ENCODE measurements around the gene MAPT.
A peak's percentile ranks its signal among the peaks of the same experiment; 100 is the strongest.

Gene MAPT

GRCh38 chr17:46064460-46064859 lies 170.1 kb downstream of the MAPT start:
- TF ChIP-seq CTCF (IDR thresholded peaks at IDR 0.05): no peak

GRCh38 chr17:46071796-46072195 lies 177.4 kb downstream of the MAPT start:
- Mint-ChIP-seq H3K27me3 (ENCODE audit: low read depth, poor library complexity) (no peaks in the 10 kb centered on the region), H3K27ac (peak overlapping the region; percentile 38), H3K9me3 (peaks cover 8% of the 10 kb centered on the region), H3K4me3 (no peak overlapping the region), H3K36me3 (ENCODE audit: low read depth) (peaks cover 60% of the 10 kb centered on the region), H3K4me1 (peaks cover 24% of the 10 kb centered on the region)
- no peak for TF ChIP-seq CTCF (IDR thresholded peaks at IDR 0.05)
- no peak for DNase-seq

More at GRCh38 chr17:46064460-46064859, 170.1 kb downstream of the MAPT start:
- Mint-ChIP-seq H3K27ac (peak overlapping the region; percentile 5), H3K36me3 (ENCODE audit: low read depth) (peaks cover 73% of the 10 kb centered on the region), H3K27me3 (ENCODE audit: low read depth, poor library complexity) (no peaks in the 10 kb centered on the region), H3K9me3 (no peaks in the 10 kb centered on the region), H3K4me3 (no peak overlapping the region), H3K4me1 (no peaks in the 10 kb centered on the region)
- DNase-seq: no peak

- no peak for DNase-seq
- Mint-ChIP-seq H3K9me3 (peaks cover 18% of the 10 kb centered on the region), H3K36me3 (ENCODE audit: low read depth) (peaks cover 60% of the 10 kb centered on the region), H3K4me3 (no peak overlapping the region), H3K27ac (peak overlapping the region; percentile 29), H3K4me1 (peaks cover 24% of the 10 kb centered on the region), H3K27me3 (ENCODE audit: low read depth, poor library complexity) (no peaks in the 10 kb centered on the region)
- TF ChIP-seq CTCF (IDR thresholded peaks at IDR 0.05): no peak
Observed at GRCh38 chr17:46072998-46073397, 178.6 kb downstream of the MAPT start.

- Mint-ChIP-seq H3K36me3 (ENCODE audit: low read depth) (peaks cover 70% of the 10 kb centered on the region), H3K27me3 (ENCODE audit: low read depth, poor library complexity) (no peaks in the 10 kb centered on the region), H3K9me3 (peaks cover 24% of the 10 kb centered on the region), H3K4me3 (no peak overlapping the region), H3K4me1 (peaks cover 29% of the 10 kb centered on the region), H3K27ac (no peak overlapping the region)
- DNase-seq: no peak
- no peak for TF ChIP-seq CTCF (IDR thresholded peaks at IDR 0.05)
Observed at GRCh38 chr17:46074540-46074939, 180.2 kb downstream of the MAPT start.
